Fibroblast of villous mesenchyme (primary cell): ENCODE measurements around the gene OR2T1. TPM values are rescaled to one million over a fixed set of nuclear protein-coding genes. Genes with fewer than 3 reads are reported as not detected.
"Not testable (repeated sequence)": the region's sequence is repeated elsewhere in the genome, so short reads cannot be mapped to it uniquely, and the experiment has no call there.

Experiments
- DNase-seq: peaks from one replicate; pipeline ENCODE4 v3.0.0-alpha.2; 2010; ENCODE audit warnings: low read depth
- H3K4me3 ChIP-seq: 2 replicates; pipeline ENCODE4 v1.5.1; 2011; ENCODE audit warnings: low read depth, mild to moderate bottlenecking, low read length
- total RNA-seq: library from RNA; depleted of rRNA; stranded (reverse); fragments of >200 nt; gene quantifications from 2 replicates; pipeline ENCODE4 v1.2.3, GENCODE V29; 2012

Gene OR2T1
- total RNA-seq, 1 donor, result not detected

DNA sequence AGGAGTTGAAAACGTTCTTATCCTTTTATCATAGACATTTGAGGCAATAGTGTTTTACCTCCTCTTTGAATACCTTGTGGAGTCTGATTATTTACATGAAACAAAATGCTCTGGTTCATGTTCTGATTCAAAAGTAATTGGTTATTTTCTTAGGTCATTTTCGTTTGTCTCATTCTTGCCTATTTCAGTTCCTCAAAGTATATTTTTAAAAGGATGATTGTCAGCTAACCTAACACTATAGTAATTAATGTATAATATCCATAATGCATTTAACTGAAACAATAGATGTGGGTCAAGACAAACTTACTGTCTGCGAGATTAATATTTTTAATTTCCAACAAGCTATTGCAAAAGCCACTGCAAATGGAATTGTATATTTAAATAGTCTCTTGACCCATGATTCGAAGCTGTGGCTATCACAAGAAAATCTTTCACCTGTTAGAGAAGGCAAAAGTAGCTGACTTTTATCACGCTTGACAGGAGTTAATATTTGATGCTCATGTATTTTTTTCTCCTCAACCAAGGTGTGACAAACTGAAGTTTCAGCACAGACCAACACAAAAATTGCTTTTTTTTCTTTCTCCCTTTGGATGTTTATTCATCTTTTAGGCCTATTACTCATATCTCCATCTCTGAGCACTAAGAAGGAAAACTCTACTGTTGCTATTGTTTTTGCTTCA is 47.8 kb downstream of the OR2T1 start:
- not testable (repeated sequence) for DNase-seq

GRCh38 chr1:248453619-248454018 is 50.8 kb downstream of the OR2T1 start:
- not testable (repeated sequence) for DNase-seq, H3K4me3 ChIP-seq

More for the DNA sequence above, 47.8 kb downstream of the OR2T1 start:
- H3K4me3 ChIP-seq, result not testable (repeated sequence)

DNA sequence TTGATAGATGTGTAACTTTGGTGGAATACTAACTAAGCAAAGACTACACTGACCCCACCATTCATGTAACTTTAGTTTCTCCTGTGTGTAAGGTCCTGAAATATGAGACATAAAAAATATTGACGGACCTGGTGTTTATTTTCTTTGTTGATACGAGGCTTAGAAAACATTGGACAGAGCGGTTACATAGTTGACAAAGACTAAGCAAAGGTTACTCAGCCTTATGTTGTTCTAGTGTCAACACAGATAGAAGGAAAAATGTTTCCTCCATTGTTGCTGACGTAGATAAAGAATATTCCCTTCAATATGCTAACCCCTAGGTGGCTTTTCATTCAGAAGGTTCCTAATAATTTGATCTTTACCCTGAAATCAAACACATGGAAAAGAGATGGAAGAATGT is 52.2 kb downstream of the OR2T1 start:
- H3K4me3 ChIP-seq, DNase-seq: not testable (repeated sequence)

DNA sequence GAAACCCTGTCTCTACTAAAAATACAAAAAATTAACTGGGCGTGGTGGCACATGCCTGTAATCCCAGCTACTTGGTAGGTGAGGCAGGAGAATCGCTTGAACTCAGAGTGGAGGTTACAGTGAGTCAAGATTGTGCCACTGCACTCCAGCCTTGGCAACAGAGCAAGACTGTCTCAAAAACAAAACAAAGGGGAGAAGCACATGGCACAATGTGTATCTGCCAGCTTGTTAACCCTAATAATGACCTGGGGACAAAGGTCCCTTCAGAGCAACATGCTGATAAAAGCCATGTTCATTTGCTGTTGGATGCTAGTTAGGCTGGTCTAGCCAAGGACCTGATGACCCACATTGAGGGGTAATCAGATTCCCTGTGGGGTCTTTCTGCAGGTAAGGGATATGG is 53.8 kb downstream of the OR2T1 start:
- H3K4me3 ChIP-seq, DNase-seq: not testable (repeated sequence)

Other genes starting within 250 kb of the OR2T1 start
- not detected in 2 replicates for gene OR2M2, start 228.2 kb upstream of the OR2T1 start, total RNA-seq
- gene OR2M3, start 205.8 kb upstream of the OR2T1 start, total RNA-seq, result not detected in 2 replicates
- not detected in 2 replicates for gene OR2M4, start 171.6 kb upstream of the OR2T1 start, total RNA-seq
- gene OR2T33, start 125.1 kb upstream of the OR2T1 start, total RNA-seq, result not detected in 2 replicates
- gene OR2T12, start 99.6 kb upstream of the OR2T1 start, total RNA-seq, result not detected in 2 replicates
- not detected in 2 replicates for gene OR2M7, start 78.5 kb upstream of the OR2T1 start, total RNA-seq
- gene OR14C36, start 54.3 kb upstream of the OR2T1 start, total RNA-seq, result not detected in 2 replicates
- not detected in 2 replicates for gene OR2T4, start 41.4 kb upstream of the OR2T1 start, total RNA-seq
- not detected in 2 replicates for gene OR2T6, start 27.3 kb upstream of the OR2T1 start, total RNA-seq
- not detected in 2 replicates for gene OR2T2, start 42.6 kb downstream of the OR2T1 start, total RNA-seq
- gene OR2T3, start 70.3 kb downstream of the OR2T1 start, total RNA-seq, result not detected in 2 replicates
- not detected in 2 replicates for gene OR2T5, start 85.5 kb downstream of the OR2T1 start, total RNA-seq
- gene OR2G6, start 105.0 kb downstream of the OR2T1 start, total RNA-seq, result not detected in 2 replicates
- not detected in 2 replicates for gene OR2T29, start 159.7 kb downstream of the OR2T1 start, total RNA-seq
- gene OR2T34, start 171.7 kb downstream of the OR2T1 start, total RNA-seq, result not detected in 2 replicates
- gene OR2T10, start 194.7 kb downstream of the OR2T1 start, total RNA-seq, result not detected in 2 replicates
- gene OR2T11, start 232.0 kb downstream of the OR2T1 start, total RNA-seq, result not detected in 2 replicates
- not detected in 2 replicates for gene OR2T35, start 242.2 kb downstream of the OR2T1 start, total RNA-seq